GM12865 (cell line): ENCODE data around the gene FSTL4.

Experiments used
- DNase-seq: peaks from one replicate; pipeline ENCODE4 v3.0.0; 2010; ENCODE audit warnings: low read depth
- H3K4me3 ChIP-seq: 2 replicates; pipeline ENCODE4 v1.5.1; 2011; ENCODE audit warnings: mild to moderate bottlenecking, low read depth, low read length, control low read depth
- CTCF ChIP-seq: IDR thresholded peaks from 2 replicates; pipeline ENCODE4 v1.5.1; 2011; ENCODE audit warnings: low read length, control low read depth, low read depth, inconsistent platforms; ENCODE audit not compliant: insufficient read depth; ENCODE audit errors: missing control alignments

FSTL4 gene

GRCh38 chr5:133652951-133653759, 40.8 kb upstream of the FSTL4 start:
- H3K4me3 ChIP-seq, result no peak overlapping the region
- TF ChIP-seq CTCF, result no peak
- no peak for DNase-seq

- H3K4me3 ChIP-seq, result no peak overlapping the region
- DNase-seq, result no peak
- TF ChIP-seq CTCF, result no peak
Measured at GRCh38 chr5:133644000-133644865, 31.9 kb upstream of the FSTL4 start.

GRCh38 chr5:133643365-133643764, 31.0 kb upstream of the FSTL4 start:
- H3K4me3 ChIP-seq, result no peak overlapping the region
- no peak for DNase-seq
- no peak for TF ChIP-seq CTCF

GRCh38 chr5:133642153-133642722, 29.9 kb upstream of the FSTL4 start:
- H3K4me3 ChIP-seq, result no peak overlapping the region
- no peak for TF ChIP-seq CTCF
- DNase-seq, result no peak

GRCh38 chr5:133641683-133642082, 29.3 kb upstream of the FSTL4 start:
- H3K4me3 ChIP-seq, result no peak overlapping the region
- TF ChIP-seq CTCF, result no peak
- no peak for DNase-seq

- no peak for DNase-seq
- no peak overlapping the region for H3K4me3 ChIP-seq
- no peak for TF ChIP-seq CTCF
Measured at GRCh38 chr5:133639850-133640528, 27.6 kb upstream of the FSTL4 start.
